ENCODE measurements around the gene CCDC138. TPM values are rescaled to one million over a fixed set of nuclear protein-coding genes. Genes with fewer than 3 reads are reported as not detected.

Gene CCDC138
- total and polyA plus RNA-seq, 8 donors, result 3.8 to 22.6 (median 18.8) TPM

DNA sequence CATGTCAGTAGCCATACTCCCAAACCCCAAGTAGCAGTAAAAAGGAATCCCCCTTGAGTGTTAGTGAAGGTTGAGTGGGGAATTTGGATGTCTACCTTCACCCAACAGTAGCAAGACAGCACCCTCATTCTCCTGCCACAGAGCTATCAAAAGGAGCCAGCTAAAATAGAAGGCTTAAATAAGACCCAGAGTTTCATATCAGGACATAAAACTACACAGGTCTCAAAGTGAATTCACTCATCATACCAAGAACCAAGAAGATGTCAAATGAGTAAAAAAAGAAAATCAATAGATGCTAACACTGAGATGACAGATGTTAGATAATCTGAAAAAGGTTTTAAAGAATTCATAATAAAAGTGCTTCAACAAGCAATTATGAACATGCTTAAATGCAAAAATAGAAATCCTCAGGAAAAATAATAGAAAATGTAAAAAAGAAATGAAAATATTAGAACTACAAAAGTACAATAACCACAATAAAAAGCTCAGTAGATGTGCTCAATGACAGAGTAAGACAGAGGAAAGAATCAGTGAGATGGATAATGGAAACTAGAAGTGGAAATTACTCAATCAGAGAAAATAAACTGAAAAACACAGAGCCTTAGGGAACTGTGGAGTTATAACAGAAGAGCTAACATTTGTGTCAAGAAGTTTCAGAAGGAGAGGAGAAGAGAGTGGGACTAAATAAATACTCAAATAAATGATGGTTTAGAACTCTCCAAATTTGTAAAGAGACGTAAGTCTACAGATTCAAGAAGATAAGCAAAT, 111.9 kb downstream of the CCDC138 start:
- ATAC-seq, result no peak
- intact Hi-C loops (cut with DNase I), result no loop called here
- no peak overlapping the region for H3K27ac ChIP-seq
- no peak for DNase-seq
- no peaks in the 10 kb centered on the region for H3K36me3 ChIP-seq
- no peaks in the 10 kb centered on the region for H3K27me3 ChIP-seq
- H3K4me1 ChIP-seq, result no peaks in the 10 kb centered on the region
- H3K9me3 ChIP-seq, result peaks cover 0 to 9% of the 10 kb centered on the region in 2 donors
- no peak overlapping the region for H3K4me3 ChIP-seq
- TF ChIP-seq, protein P1, sequence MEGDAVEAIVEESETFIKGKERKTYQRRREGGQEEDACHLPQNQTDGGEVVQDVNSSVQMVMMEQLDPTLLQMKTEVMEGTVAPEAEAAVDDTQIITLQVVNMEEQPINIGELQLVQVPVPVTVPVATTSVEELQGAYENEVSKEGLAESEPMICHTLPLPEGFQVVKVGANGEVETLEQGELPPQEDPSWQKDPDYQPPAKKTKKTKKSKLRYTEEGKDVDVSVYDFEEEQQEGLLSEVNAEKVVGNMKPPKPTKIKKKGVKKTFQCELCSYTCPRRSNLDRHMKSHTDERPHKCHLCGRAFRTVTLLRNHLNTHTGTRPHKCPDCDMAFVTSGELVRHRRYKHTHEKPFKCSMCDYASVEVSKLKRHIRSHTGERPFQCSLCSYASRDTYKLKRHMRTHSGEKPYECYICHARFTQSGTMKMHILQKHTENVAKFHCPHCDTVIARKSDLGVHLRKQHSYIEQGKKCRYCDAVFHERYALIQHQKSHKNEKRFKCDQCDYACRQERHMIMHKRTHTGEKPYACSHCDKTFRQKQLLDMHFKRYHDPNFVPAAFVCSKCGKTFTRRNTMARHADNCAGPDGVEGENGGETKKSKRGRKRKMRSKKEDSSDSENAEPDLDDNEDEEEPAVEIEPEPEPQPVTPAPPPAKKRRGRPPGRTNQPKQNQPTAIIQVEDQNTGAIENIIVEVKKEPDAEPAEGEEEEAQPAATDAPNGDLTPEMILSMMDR (IDR thresholded peaks at IDR 0.05), result no peak

DNA sequence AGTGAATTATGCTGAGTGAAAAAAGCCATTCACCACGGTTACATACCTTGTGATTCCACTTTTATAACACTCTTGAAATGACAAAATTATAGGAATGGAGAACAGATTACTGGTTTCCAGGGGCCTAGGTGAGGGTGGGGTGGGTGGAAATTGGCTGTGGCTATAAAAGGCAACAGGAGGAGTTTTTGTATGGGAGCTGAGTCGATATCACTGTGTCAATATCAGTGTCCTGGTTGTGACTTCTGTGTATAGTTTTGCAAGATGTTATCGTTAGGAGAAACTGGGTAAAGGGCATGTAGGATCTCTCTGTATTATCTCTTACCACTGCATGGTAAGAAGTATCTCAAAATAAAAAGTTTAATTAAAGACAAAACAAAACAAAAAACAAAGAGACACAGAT, 118.1 kb downstream of the CCDC138 start:
- Histone ChIP-seq H3K4me3 (no peak overlapping the region), H3K36me3 (no peaks in the 10 kb centered on the region), H3K27me3 (no peaks in the 10 kb centered on the region), H3K9me3 (peaks cover 0 to 9% of the 10 kb centered on the region in 2 donors), H3K27ac (no peak overlapping the region), H3K4me1 (no peaks in the 10 kb centered on the region)
- intact Hi-C loops (cut with DNase I), result no loop called here
- DNase-seq (no peak), ATAC-seq (no peak)
- TF ChIP-seq, protein P1 (IDR thresholded peaks at IDR 0.05), result no peak

DNA sequence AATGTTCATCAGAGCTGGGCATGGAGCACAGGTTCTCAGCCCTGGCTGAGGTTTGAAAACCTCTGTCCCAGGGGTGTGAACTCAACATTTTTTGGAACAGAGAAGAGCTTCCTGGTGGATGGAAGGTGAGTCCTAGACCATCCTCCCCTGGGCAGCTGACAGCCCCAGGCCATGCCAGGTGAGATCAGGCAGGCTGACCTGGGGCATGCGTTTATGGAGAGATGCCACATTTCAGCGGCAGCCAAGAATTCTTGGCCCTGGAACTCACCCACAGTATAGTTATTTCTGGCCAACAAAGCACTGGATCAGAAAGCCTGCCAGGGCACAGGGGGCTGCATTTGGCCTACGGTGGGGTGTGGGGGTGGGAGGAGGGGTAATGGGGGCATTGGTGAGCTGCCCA, 118.6 kb downstream of the CCDC138 start:
- no peak for DNase-seq

DNA sequence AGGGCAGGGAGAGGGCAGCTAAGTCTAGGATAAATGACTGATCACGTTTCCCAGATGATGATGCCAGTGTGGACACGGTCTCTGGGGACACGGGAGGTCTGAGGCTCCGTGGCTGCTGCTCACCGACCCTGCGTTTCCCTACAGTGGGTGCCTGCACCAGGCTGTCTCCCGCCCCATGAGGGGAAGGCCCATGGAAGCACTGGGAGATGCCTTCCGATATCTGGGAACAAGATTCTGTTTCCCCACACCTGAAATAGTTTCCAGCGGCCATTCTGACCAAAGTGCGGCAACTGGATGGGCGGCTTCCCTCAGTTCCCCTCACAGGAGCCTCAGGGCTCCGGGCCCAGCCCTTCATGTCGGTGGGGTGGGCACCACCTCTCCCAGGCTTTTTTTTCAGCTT, 119.3 kb downstream of the CCDC138 start:
- DNase-seq (no peak), ATAC-seq (no peak)
- intact Hi-C loops (cut with DNase I), result no loop called here
- TF ChIP-seq, protein P1 (IDR thresholded peaks at IDR 0.05), result no peak
- Histone ChIP-seq H3K27ac (no peak overlapping the region), H3K4me3 (no peak overlapping the region), H3K27me3 (no peaks in the 10 kb centered on the region), H3K9me3 (peaks cover 0 to under 1% of the 10 kb centered on the region in 2 donors), H3K36me3 (no peaks in the 10 kb centered on the region), H3K4me1 (no peaks in the 10 kb centered on the region)

More for the DNA sequence above, 118.6 kb downstream of the CCDC138 start:
- peaks cover 0 to 7% of the 10 kb centered on the region in 2 donors for H3K9me3 ChIP-seq
- intact Hi-C loops (cut with DNase I), result no loop called here
- no peaks in the 10 kb centered on the region for H3K27me3 ChIP-seq
- H3K36me3 ChIP-seq, result no peaks in the 10 kb centered on the region
- H3K4me1 ChIP-seq, result no peaks in the 10 kb centered on the region
- ATAC-seq, result no peak
- no peak overlapping the region for H3K27ac ChIP-seq
- H3K4me3 ChIP-seq, result no peak overlapping the region
- TF ChIP-seq, protein P1 (IDR thresholded peaks at IDR 0.05), result no peak

DNA sequence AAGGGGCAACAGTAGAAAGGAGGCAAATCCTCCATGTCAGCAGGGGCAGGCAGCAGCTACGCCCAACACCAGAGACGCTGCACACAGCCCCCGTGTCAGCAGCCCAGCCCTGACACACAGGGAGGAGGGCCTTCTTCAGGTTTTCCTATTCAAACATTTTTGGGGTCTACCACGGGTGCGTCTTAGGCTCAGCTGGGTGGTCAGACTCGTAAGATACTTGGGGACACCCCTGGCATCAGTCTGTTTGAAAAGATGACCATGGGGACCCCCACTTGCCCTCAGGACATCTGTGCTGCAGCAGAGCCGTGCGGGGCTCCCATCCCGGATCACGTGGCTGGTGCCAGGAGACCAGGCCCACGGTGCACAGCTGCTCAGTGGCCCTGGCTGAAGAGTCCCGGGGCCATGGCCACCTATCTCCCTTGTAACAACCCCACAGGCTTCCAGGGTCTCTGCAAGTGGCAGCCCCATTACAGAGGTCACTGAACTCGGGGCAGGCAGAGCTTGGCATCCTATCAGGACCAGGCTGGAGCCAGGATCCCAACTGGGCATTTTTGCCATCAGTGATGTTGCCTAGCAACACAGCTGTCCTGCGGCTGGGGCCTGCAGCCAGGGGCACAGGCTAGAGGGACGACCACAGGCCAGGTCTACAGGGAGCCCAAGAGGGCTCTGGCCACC, 120.0 kb downstream of the CCDC138 start:
- no peak overlapping the region for H3K4me3 ChIP-seq
- no peaks in the 10 kb centered on the region for H3K9me3 ChIP-seq
- H3K4me1 ChIP-seq, result no peaks in the 10 kb centered on the region
- TF ChIP-seq, protein P1 (IDR thresholded peaks at IDR 0.05), result no peak
- H3K36me3 ChIP-seq, result no peaks in the 10 kb centered on the region
- intact Hi-C loops (cut with DNase I), result no loop called here
- DNase-seq (no peak), ATAC-seq (no peak)
- H3K27ac ChIP-seq, result no peak overlapping the region
- H3K27me3 ChIP-seq, result no peaks in the 10 kb centered on the region
